ENCODE results near the gene ABCC6. TPM values are rescaled to one million over a fixed set of nuclear protein-coding genes. Genes with fewer than 3 reads are reported as not detected.
A peak's percentile ranks its signal among the peaks of the same experiment; 100 is the strongest.
"Not testable (repeated sequence)": the region's sequence is repeated elsewhere in the genome, so short reads cannot be mapped to it uniquely, and the experiment has no call there.

ABCC6 gene
- total and polyA plus RNA-seq, 2 of the 13 experiments (the other 11 are each of a cell fraction or from before 2014, with no cell fraction given) = 82.4 to 105 TPM

DNA sequence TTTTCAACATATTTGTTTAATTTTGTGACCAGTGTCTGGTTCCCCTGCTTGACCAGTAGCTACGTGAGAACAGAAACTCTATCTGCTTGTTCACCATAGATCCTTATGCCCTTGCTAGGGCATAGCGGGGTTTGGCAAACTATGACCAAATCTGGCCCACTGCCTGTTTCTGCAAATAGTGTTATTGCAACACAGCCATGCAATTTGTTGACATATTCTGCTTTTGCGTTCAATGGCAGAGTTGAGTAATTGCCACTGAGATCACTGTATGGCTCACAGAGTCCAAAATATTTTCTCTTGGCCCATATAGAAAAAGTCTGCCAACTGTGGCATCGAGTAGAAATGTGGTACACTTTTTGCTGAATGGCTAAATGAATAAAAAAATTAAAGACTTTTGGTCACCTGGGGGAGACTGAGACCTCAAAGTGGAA is 9.4 kb downstream of the ABCC6 start (continued):
- TF ChIP-seq FOSL2 (CRISPR knock-in tag; IDR thresholded peaks at IDR 0.05) (peak; percentile 70), KLF11 (CRISPR knock-in tag; IDR thresholded peaks at IDR 0.05) (0 out of 2 replicates have a peak, but pooled peaks have one; percentile 29), ERF (CRISPR knock-in tag; IDR thresholded peaks at IDR 0.05) (peak; percentile 78), GATAD2A (CRISPR knock-in tag; IDR thresholded peaks at IDR 0.05) (peak; percentile 92), RARA (CRISPR knock-in tag; IDR thresholded peaks at IDR 0.05) (peak; percentile 80), ZNF614 (CRISPR knock-in tag; IDR thresholded peaks at IDR 0.05; ENCODE audit: borderline replicate concordance) (0 out of 2 replicates have a peak, but pooled peaks have one; percentile 56), MED13 (CRISPR knock-in tag; IDR thresholded peaks at IDR 0.05) (0 out of 2 replicates have a peak, but pooled peaks have one; percentile 20), ELF3 (CRISPR knock-in tag; IDR thresholded peaks at IDR 0.05) (peak; percentile 52; the same call in 1 of the 2 replicates), ZNF264 (CRISPR knock-in tag; IDR thresholded peaks at IDR 0.05) (peak; percentile 67; the same call in 1 of the 2 replicates), SAP130 (CRISPR knock-in tag; IDR thresholded peaks at IDR 0.05; ENCODE audit: low read depth) (peak; percentile 72), EP300 (IDR thresholded peaks at IDR 0.05; ENCODE audit: low read depth in 2 of 2, low read length in 2 of 2) (peak in 1 of 2 experiments; percentile 26; a peak in 1 of 4 replicates), IRF2 (CRISPR knock-in tag; IDR thresholded peaks at IDR 0.05) (peak; percentile 65), HNF4A (CRISPR knock-in tag; IDR thresholded peaks at IDR 0.05) (peak; percentile 77), ZSCAN9 (CRISPR knock-in tag; IDR thresholded peaks at IDR 0.05; ENCODE audit: borderline replicate concordance) (peak; percentile 34; the same call in 1 of the 2 replicates), ASH2L (IDR thresholded peaks at IDR 0.05; ENCODE audit: insufficient read length, low read depth, low read length) (peak; percentile 22)
- TF ChIP-seq, protein P1, sequence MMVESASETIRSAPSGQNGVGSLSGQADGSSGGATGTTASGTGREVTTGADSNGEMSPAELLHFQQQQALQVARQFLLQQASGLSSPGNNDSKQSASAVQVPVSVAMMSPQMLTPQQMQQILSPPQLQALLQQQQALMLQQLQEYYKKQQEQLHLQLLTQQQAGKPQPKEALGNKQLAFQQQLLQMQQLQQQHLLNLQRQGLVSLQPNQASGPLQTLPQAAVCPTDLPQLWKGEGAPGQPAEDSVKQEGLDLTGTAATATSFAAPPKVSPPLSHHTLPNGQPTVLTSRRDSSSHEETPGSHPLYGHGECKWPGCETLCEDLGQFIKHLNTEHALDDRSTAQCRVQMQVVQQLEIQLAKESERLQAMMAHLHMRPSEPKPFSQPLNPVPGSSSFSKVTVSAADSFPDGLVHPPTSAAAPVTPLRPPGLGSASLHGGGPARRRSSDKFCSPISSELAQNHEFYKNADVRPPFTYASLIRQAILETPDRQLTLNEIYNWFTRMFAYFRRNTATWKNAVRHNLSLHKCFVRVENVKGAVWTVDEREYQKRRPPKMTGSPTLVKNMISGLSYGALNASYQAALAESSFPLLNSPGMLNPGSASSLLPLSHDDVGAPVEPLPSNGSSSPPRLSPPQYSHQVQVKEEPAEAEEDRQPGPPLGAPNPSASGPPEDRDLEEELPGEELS (CRISPR knock-in tag; IDR thresholded peaks at IDR 0.05) = peak; percentile 86
- TF ChIP-seq EP300 (CRISPR knock-in tag; IDR thresholded peaks at IDR 0.05; ENCODE audit: borderline replicate concordance) = not testable (repeated sequence)

Data from HepG2 (cell line).